HG03469 (cell line): Measurements from ENCODE around the gene DEAF1.
"Not testable (repeated sequence)": the region's sequence is repeated elsewhere in the genome, so short reads cannot be mapped to it uniquely, and the experiment has no call there.

Source experiments
- ATAC-seq: cut with Tn5 transposase; IDR thresholded peaks from one replicate; pipeline ENCODE4 v1.9.1; 2021; ENCODE audit warnings: mild to moderate bottlenecking, moderate library complexity, moderate number of reproducible peaks; ENCODE audit not compliant: unreplicated experiment

The DEAF1 gene

DNA sequence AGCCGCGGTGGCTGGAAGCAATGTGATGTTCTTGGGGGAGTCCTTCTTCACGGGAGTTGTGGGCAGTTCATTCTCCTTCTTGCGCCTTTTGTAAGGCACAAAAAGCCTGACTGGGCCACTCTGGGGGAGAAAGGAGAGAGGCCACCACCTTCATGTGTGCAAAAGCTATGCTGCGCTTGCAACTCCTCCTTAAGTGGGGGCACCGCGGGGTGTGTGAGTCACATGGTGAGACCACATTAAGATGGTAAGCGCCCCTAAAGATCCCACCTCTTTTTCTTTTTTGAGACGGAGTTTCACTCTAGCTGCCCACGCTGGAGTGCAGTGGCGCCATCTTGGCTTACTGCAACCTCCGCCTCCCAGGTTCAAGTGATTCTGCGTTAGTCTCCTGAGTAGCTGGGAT is 14.1 kb downstream of the DEAF1 start:
- no peak for ATAC-seq

DNA sequence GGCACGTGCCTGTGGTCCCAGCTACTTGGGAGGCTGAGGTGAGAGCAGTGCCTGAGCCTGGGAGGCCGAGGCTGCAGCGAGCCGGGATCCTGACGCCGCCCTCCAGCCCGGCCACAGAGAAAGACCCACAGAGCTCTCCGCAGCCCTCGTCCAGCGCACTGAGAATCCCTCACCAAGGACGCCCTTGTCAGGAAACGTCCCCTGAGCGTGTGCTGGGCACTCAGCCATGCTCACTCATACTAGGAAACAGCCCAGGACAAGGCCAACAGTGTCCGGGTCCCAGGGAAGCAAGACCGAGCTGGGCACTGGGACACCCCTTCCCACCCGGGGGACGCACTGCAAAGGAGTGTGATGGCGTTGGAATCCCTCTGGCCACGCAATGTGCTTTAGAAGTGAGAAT is 14.5 kb downstream of the DEAF1 start:
- ATAC-seq: no peak

DNA sequence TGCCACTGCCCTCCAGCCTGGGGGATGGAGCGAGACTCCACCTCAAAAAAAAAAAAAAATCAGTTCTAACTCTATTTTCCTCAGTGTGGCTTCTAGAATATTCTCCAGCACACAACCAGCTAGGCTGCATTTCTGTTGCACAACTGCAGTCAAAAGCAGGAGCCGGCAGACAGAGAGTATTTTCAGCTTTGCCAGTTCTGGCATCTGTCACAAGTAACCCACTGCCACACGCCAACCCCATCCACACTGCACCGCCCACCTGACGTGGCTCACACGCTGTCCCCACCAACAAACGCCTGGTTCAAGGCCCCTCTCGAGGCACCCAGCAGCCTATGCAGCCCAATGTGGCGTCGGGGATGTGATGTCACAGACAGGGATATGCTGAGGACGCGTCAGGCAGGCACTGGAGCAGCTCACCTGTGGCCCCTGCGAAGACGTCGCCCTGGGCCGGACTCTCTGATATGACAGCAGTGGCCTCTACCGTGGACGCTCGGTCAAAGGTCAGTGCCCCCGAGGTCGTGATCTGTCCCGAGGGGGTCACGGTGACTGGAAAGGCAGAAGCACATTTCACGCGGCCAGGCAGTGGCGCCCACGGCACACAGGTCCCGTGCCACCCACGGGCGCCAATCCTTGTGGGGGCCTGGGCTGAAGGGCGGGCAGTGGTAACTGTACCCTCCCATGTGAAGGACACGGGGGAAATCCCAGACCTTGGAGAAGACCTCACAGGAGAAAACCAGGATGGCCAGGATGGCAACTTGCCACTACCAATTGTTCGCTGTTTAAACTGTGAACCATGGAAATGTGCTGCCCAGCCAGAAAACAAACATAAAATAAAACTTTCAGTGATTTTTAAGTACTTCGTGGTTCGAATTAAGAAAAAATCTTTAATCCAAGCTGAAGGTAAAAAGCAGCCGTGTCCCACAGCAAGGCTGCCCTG is 15.5 kb downstream of the DEAF1 start:
- ATAC-seq: no peak

DNA sequence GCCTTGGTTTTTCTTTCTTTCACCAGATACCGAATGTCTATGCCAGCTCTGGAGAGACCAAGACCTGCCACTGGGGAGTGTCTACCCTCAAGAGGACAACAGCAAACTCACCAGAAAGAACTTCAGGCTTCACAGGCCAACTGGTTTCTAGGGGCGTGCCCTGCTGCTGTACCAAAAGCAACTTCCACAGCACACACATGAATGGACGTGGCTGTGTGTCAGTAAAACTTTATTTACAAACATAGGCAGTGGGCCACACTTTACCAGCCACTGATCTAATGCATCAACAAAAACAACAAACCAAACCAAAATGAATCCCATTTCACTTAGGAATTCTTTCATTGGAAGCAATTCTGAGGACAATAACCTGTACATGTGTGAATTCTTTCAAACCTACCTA is 16.7 kb downstream of the DEAF1 start:
- ATAC-seq: no peak

DNA sequence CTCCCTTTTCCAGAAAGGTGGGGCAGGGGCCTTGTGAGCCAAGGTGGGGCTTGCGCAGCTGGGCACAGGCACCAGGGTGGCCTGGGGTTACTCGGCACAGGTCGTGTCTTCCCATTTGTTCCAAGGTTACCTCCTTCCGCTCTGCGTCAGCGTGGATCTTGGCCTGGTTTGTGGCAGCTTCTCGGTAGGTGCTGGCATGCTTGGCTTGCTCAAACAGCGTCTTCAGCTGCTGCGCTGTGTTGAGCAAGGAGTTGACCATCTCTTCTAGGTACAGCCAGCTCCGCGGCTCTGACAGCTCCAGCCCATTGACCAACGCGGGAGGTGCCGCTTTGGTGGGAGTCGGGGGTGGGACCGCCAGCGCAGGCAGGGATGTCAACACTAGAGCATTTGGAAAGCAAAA is 20.6 kb downstream of the DEAF1 start:
- ATAC-seq: no peak

GRCh38 chr11:673866-674265 is 21.2 kb downstream of the DEAF1 start:
- no peak for ATAC-seq

DNA sequence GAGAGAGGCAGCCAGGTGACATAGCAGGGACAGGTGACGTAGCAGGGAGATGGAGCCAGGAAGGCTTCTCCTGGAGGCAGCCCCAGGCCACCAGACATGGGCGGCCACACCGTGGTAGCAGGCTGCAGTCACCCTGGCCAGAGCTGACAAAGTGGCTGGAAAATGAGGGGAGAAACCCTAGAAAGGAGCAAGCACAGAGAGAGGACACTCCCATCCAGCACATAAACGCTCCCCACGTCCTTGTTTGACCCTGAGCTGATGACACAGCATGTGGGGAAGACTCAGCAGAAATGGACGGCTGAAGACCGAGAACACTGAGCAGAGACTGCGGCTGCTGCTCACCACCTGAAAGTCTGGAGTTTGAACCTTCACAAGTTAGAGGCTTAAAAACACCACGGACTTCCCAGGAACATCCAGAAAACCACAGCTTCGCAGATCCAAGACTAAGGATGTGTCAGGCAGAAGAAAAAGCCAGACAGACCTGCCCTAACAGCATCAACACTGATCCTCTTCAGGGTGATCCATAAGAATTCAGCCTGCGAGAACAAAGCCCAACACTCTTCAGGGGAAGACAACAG is 29.2 kb downstream of the DEAF1 start:
- no peak for ATAC-seq

DNA sequence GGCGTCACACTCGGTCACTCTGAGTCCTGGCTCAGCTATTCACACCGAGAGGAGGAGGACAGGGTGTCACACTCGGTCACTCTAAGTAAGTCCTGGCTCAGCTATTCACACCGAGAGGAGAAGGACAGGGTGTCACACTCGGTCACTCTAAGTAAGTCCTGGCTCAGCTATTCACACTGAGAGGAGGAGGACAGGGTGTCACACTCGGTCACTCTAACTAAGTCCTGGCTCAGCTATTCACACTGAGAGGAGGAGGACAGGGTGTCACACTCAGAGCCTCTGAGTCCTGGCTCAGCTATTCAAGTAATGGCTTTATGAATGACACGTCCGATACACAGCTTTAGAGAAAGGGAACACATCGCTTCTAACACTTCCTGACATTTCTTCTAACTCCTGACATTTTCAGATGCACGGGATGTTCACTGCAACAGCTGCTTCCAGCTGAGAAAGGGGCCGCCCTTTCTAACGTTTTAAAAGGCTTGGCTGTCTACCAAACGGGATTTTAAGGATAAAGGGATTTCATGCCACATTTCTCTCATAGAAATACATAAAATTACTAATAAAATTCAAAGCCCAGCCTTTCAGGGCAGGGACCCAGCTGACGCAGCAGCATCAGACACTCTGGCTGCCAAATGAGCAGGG is 29.8 kb downstream of the DEAF1 start:
- ATAC-seq: no peak

DNA sequence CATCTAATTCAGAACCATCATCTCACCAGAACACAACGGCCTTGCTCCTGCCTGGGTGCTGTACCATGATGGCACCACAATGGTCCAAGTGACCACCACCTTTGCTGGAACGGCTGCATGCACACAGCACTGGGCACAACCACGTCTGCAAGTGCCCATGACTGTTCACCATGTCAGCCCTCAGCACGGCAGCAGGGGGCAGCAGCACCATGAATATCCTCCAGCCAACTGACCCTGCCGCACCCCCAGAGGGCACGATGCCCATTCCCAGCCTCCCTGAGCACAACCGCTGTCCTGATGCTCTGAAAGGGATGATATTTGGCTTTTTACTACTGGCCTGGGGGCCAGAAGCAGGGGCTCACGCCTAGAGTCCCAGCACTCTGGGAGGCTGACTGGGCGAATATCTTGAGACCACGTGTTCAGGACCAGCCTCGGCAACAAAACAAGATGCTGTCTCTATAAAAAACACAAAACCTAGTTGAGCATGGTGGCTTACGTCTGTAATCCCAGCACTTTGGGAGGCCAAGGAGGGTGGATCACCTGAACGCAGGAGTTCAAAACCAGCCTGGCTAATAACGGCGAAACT is 32.2 kb downstream of the DEAF1 start:
- ATAC-seq: no peak

GRCh38 chr11:660681-661444 is 34.2 kb downstream of the DEAF1 start:
- no peak for ATAC-seq

DNA sequence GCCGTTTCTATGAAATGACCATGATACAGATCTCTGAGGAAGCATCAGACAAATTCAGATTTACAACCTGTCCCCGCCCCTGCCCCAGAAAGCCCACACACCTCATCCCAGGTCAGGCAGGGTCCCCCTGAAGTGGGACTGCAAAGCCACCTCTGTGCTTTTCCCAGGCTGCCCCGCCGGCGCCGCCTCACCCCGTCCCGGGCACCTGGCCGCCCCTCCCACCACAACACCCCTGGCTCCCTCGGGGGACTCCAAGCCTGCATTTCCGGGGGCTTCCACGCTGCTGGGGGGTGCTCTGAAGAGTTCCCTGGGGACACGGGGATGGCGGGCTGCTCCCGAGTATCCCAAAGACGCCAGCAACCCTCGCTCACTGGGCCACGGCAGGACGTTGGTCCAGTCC is 34.7 kb downstream of the DEAF1 start:
- no peak for ATAC-seq

GRCh38 chr11:659532-660085 is 35.4 kb downstream of the DEAF1 start:
- ATAC-seq: no peak

- no peak for ATAC-seq
These were observed 37.3 kb downstream of the DEAF1 start for GRCh38 chr11:657691-658126.

DNA sequence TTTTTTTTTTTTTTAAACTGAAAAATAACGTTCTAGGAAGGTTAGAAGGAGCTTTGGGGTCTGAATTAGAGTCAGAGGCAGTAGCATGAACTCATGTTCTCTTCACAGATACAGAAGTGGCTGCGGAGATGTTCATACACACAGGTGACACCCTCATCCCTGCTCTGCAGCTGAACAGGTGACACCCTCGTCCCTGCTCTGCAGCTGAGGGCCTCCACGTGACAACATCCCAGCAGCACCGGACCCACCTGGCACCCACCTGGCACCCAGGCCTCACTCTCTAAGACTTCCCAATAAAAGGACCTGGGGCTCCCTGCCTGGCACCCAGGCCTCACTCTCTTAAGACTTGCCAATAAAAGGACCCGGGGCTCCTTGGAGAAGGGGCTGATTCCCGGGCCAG is 38.2 kb downstream of the DEAF1 start:
- no peak for ATAC-seq

- no peak for ATAC-seq
These were observed 38.6 kb downstream of the DEAF1 start for GRCh38 chr11:656426-656825.

- no peak for ATAC-seq
These were observed 39.8 kb downstream of the DEAF1 start for GRCh38 chr11:655036-655726.

DNA sequence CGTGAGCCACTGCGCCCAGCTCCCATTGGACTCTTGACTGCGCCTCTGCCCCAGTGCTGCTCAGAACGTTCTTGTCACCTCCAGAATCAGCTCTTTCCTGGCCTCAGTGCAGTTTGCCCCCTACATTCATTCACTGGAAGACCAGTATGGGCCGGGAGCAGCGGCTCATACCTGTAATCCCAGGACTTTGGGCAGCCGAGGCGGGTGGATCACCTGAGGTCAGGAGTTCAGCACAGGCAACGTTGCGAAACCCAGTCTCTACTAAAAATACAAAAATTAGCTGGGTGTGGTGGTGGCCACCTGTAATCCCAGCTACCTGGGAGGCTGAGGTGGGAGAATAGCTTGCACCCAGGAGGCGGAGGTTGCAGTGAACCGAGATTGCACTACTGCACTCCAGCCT is 40.6 kb downstream of the DEAF1 start:
- not testable (repeated sequence) for ATAC-seq

DNA sequence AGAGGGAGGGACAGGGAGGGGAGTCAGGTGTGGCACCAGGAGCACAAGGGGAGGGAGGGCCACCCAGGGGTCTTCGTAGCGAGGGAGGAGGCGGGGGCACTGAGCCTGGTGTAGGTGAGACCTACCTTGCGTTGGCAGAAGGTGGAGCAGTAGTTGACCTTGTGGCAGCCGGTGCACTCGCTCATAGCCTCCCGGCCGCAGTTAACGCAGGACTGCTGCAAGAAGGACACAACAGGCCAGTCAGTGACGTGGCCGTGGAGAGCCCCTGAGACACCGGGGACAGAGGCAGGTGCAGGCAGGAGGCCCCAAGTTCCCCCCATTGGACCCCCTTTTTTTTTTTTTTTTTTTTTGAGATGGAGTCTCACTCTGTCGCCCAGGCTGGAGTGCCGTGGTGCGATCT is 41.2 kb downstream of the DEAF1 start:
- no peak for ATAC-seq

DNA sequence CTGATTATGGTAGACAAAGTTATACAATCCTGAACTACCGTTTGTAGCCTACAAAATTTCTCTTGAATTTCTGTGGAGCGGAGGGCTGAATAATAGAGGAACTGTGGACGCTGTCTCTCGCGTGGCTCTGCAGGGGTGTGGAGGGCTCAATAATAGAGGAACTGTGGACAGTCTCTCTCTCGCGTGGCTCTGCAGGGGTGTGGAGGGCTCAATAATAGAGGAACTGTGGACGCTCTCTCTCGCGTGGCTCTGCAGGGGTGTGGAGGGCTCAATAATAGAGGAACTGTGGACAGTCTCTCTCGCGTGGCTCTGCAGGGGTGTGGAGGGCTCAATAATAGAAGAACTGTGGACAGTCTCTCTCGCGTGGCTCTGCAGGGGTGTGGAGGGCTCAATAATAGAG is 41.9 kb downstream of the DEAF1 start:
- ATAC-seq: not testable (repeated sequence)

GRCh38 chr11:650482-650881 is 44.5 kb downstream of the DEAF1 start:
- ATAC-seq: no peak
